ENCODE results near the gene AGAP1.

AGAP1 gene

GRCh38 chr2:236168110-236169080, 674.6 kb downstream of the AGAP1 start, which contains the start of gene GBX2:
Gene GBX2 (minus strand): TSS chr2:236168386. CDS start chr2:236167971, 415 bp downstream.
- DNase-seq: peak; percentile 87

GRCh38 chr2:236169151-236169721, 675.4 kb downstream of the AGAP1 start:
- no peak for DNase-seq

- no peak for DNase-seq
Measured at GRCh38 chr2:236169741-236170589, 676.1 kb downstream of the AGAP1 start.

GRCh38 chr2:236170590-236171165, 676.8 kb downstream of the AGAP1 start:
- DNase-seq: no peak

- no peak for DNase-seq
Measured at GRCh38 chr2:236171181-236171679, 677.4 kb downstream of the AGAP1 start.

GRCh38 chr2:236171680-236172254, 677.9 kb downstream of the AGAP1 start:
- no peak for DNase-seq

- no peak for DNase-seq
Measured at GRCh38 chr2:236172255-236173035, 678.6 kb downstream of the AGAP1 start.

- DNase-seq: no peak
Measured at GRCh38 chr2:236173036-236173728, 679.3 kb downstream of the AGAP1 start.

- no peak for DNase-seq
Measured at GRCh38 chr2:236173729-236174607, 680.1 kb downstream of the AGAP1 start.

GRCh38 chr2:236175548-236176150, 681.8 kb downstream of the AGAP1 start:
- DNase-seq: no peak

GRCh38 chr2:236176417-236176816, 682.6 kb downstream of the AGAP1 start:
- peak; percentile 57 for DNase-seq

GRCh38 chr2:236176951-236177350, 683.1 kb downstream of the AGAP1 start:
- DNase-seq: no peak

- peak; percentile 72 for DNase-seq
Measured at GRCh38 chr2:236177604-236177966, 683.7 kb downstream of the AGAP1 start.

- DNase-seq: peak; percentile 79
Measured at GRCh38 chr2:236177967-236178889, 684.4 kb downstream of the AGAP1 start.

- DNase-seq: no peak
Measured at GRCh38 chr2:236178890-236179235, 685.0 kb downstream of the AGAP1 start.

- peak; percentile 58 for DNase-seq
Measured at GRCh38 chr2:236179236-236180075, 685.6 kb downstream of the AGAP1 start.
